ENCODE results near the gene SHC3. TPM values are rescaled to one million over a fixed set of nuclear protein-coding genes. Genes with fewer than 3 reads are reported as not detected.

The SHC3 gene
- total RNA-seq, 1 donor from 2014 or later, result 0.35 TPM

- intact Hi-C loops (cut with DNase I), result no loop called here
- no peak for ATAC-seq (ENCODE audit: poor library complexity)
- DNase-seq, result no peak
Observed at GRCh38 chr9:89187950-89188349, 9.3 kb upstream of the SHC3 start.

- ATAC-seq (ENCODE audit: poor library complexity) (no peak), DNase-seq (no peak)
- intact Hi-C loops (cut with DNase I), result no loop called here
Observed at GRCh38 chr9:89187541-89187940, 8.9 kb upstream of the SHC3 start.

- ATAC-seq (ENCODE audit: poor library complexity) (no peak), DNase-seq (no peak)
- intact Hi-C loops (cut with DNase I), result no loop called here
Observed at GRCh38 chr9:89186960-89187359, 8.3 kb upstream of the SHC3 start.

DNA sequence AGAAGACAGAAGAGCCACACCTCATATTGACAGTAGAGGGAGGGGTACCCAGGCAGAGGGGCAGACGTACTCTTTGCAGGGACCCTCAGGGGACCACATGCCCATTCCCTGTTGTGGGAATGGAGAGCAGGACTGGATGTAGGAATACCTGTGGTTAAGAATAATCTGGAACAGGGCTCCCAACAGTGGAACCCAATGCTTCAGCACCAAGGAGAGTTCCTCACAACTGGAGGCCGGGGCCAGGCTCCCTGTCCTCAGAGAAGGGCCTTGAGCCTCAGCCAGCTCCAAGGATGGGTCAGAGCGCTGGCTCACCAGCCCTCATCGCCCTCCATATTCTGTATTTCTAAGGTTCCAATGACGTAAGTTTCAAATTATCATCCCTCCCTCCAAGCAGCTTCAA is 7.4 kb upstream of the SHC3 start:
- ATAC-seq (ENCODE audit: poor library complexity) (no peak), DNase-seq (no peak)
- intact Hi-C loops (cut with DNase I), result no loop called here

DNA sequence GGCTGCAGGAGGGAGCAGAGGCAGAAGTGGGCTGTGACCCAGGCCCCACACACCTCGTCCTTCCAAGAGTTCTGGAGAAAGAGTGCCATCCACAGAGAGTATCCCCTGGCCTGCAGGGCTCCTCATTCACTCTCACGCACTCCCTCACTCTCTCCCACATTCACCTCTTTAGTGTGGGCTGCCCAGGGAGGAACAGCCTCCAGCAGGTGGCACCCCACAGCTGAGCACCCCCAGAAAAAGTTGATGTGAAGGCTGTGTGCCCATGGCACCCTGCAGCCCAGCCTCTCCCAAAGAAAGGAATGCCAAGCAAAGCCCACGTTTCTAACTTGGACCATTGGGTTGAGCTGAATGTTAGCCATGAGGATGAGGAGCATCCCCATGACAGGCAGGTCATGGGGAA is 4.5 kb upstream of the SHC3 start:
- ATAC-seq (ENCODE audit: poor library complexity), result no peak
- intact Hi-C loops (cut with DNase I), result no loop called here

GRCh38 chr9:89182369-89182768 is 3.8 kb upstream of the SHC3 start:
- intact Hi-C loops (cut with DNase I), result no loop called here
- ATAC-seq (ENCODE audit: poor library complexity) (no peak), DNase-seq (no peak)

More for the DNA sequence above, 4.5 kb upstream of the SHC3 start:
- DNase-seq, result no peak

DNA sequence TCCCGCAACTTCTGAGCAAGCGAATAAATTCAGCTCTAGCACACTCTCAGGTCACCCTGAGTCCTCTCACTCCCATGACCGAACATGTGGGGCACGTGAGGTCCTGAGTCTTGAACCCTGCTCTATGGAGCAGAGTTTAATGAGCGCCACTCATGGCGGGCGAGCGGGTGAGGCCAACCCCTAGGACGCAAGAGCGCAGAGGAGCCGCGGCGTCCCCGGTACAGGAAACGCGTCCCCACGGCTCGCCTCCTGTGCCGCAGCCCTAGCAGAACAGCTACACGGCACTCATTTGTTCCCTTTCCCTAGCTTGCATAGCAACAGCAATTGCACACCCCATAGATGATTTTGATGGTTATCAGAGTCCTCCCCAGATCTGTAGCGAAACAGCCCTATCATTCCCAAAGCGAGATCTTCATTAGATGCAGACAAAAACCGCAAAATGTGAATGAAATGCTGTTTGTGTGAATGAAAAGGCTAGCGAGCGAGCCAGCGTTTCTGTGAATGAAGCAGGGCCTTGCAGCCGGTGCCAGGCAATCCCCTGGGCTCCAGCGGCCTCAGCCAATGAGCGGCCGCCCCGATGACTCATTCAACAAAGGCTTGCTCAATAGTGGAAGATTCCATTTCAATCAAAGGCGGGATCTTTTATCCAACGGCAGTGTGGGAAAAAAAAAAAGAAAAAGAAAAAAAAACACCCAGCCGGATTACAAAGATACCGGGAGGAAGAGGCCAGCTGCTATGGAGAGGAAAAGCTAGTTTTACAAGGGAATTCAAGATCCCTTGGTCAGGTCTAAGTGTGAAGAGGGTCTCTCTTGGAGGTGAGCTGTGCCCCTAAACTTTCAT is 1.5 kb upstream of the SHC3 start:
- peak; percentile 97 for ATAC-seq (ENCODE audit: poor library complexity)
- peak; percentile 92 for DNase-seq
- intact Hi-C loops (cut with DNase I), result no loop called here

GRCh38 chr9:89179540-89179894 is 899 bp upstream of the SHC3 start:
- ATAC-seq (ENCODE audit: poor library complexity) (no peak), DNase-seq (no peak)
- intact Hi-C loops (cut with DNase I), result no loop called here

GRCh38 chr9:89178830-89179539 is 367 bp upstream of the SHC3 start:
- no peak for ATAC-seq (ENCODE audit: poor library complexity)
- intact Hi-C loops (cut with DNase I), result no loop called here
- DNase-seq, result no peak

GRCh38 chr9:89177012-89177943 is 1.3 kb downstream of the SHC3 start:
- DNase-seq, result no peak

GRCh38 chr9:89175828-89176261 is 2.8 kb downstream of the SHC3 start:
- no peak for DNase-seq
- intact Hi-C loops (cut with DNase I), result no loop called here

More at GRCh38 chr9:89177012-89177943, 1.3 kb downstream of the SHC3 start:
- no peak for ATAC-seq (ENCODE audit: poor library complexity)
- intact Hi-C loops (cut with DNase I), result no loop called here

DNA sequence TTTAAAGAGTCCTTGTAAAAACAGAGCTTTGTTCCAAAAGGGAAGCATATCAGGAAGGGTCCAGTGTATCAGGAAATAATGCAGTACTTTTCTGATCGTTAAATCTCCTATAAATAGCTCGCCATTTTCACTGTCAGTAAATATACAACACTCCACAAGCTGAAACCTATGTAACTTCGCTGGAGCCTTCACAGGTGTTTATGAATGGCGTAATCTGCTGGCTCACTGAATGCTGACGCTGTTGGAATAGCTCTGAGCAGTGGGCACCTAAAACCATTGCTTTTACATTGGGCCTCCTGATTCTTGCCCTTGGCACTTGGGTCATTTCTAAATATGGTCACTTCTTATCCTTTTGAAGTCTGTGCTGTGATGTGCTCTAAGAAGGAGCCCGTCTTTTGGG is 4.3 kb downstream of the SHC3 start:
- ATAC-seq (ENCODE audit: poor library complexity) (no peak), DNase-seq (no peak)
- intact Hi-C loops (cut with DNase I), result no loop called here

More at GRCh38 chr9:89175828-89176261, 2.8 kb downstream of the SHC3 start:
- ATAC-seq (ENCODE audit: poor library complexity), result no peak

- DNase-seq (no peak), ATAC-seq (ENCODE audit: poor library complexity) (no peak)
- intact Hi-C loops (cut with DNase I), result no loop called here
Observed at GRCh38 chr9:89173072-89173471, 5.5 kb downstream of the SHC3 start.

- no peak for DNase-seq
- intact Hi-C loops (cut with DNase I), result no loop called here
- ATAC-seq (ENCODE audit: poor library complexity), result no peak
Observed at GRCh38 chr9:89172398-89172797, 6.2 kb downstream of the SHC3 start.

DNA sequence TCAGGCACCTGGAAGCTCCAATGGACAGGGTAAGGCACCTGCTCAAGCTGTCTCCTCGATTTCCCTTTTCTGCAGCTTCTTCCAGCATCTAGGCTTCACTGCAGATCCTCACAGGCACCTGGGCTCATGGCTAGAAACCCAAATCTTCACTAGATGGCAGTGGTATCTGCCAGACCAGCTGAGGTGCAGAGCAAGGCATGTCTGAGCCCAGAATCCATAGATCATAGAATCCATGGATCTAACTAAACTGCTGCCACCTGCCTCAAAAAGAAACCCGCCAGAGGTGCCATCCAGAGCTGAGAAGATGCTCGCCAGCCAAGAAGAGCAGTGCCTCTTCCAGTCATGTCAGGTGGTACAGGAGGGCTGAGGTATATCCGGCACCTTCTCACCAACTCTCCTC is 6.9 kb downstream of the SHC3 start:
- intact Hi-C loops (cut with DNase I), result no loop called here
- no peak for ATAC-seq (ENCODE audit: poor library complexity)
- DNase-seq, result no peak

- ATAC-seq (ENCODE audit: poor library complexity), result no peak
- intact Hi-C loops (cut with DNase I), result no loop called here
- DNase-seq, result no peak
Observed at GRCh38 chr9:89171231-89171630, 7.4 kb downstream of the SHC3 start.

- no peak for ATAC-seq (ENCODE audit: poor library complexity)
- no peak for DNase-seq
Observed at GRCh38 chr9:89168901-89169813, 9.5 kb downstream of the SHC3 start.

GRCh38 chr9:89167788-89168187 is 10.8 kb downstream of the SHC3 start:
- ATAC-seq (ENCODE audit: poor library complexity) (no peak), DNase-seq (no peak)
- intact Hi-C loops (cut with DNase I), result no loop called here

More at GRCh38 chr9:89168901-89169813, 9.5 kb downstream of the SHC3 start:
- intact Hi-C loops (cut with DNase I), result no loop called here
